ENCODE results near the gene THAP11.
A peak's percentile ranks its signal among the peaks of the same experiment; 100 is the strongest.
"Not testable (repeated sequence)": the region's sequence is repeated elsewhere in the genome, so short reads cannot be mapped to it uniquely, and the experiment has no call there.

The THAP11 gene

DNA sequence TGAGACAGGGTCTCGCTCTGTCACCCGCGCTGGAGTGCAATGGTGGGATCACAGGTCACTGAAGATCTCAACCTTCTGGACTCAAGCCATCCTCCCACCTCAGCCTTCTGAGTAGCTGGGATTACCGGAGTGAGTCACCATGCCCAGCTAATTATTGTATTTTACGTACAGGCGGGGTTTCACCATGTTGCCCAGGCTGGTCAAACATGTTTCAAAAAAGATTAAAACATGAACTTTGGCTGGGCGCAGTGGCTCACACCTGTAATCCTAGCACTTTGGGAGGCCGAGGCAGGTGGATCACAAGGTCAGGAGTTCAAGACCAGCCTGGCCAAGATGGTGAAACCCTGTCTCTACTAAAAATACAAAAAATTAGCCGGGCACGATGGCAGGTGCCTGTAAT, 4.9 kb upstream of the THAP11 start:
- DNase-seq = not testable (repeated sequence)

GRCh38 chr16:67837811-67838210, 4.3 kb upstream of the THAP11 start:
- DNase-seq = no peak

DNA sequence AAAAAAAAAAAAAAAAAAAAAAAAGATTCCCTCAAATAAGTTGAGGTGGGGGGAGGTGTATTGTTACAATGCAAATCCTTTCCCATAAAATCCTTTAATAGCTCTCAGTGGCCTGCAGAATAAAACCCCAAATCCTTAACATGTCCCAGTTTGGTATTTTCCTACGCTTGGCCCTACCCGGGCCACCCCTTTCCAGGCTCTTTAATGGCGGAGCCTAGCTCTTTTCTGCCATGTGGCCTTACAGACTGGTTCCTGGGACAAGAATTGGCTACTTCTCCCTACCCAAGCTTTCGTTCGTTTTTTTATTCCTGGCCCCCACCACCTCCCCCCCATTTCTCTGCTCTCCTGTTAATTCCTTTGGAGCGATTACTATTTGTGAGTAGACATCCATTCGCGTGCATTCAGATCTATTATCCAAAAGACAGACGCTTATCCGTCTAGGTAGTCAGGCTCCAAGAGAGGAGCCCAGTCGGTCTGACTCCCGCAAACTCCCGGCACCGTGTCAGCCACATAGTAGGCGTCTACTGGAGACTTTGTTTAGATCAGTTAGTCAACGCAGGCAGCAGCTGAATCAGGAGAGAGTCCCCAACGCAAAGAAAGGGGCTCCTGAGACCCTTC, 813 bp upstream of the THAP11 start:
- no peak for DNase-seq

- DNase-seq = no peak
These were observed 606 bp downstream of the THAP11 start for GRCh38 chr16:67842509-67843342.

DNA sequence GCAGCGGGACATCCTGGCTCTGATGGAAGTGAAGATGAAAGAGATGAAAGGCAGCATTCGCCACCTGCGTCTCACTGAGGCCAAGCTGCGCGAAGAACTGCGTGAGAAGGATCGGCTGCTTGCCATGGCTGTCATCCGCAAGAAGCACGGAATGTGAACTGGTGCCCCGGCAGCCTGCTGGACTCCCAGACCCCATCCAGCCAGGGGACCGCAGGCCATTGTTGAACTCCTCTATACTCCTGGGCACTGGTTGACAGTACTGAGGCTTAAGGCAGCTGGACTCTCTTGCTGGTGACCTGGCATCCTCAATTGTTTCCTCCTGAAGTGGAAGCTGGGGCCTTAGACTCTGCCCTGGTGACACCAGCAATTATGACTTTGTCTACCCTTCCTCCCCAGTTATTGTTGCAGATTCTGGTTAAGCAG, 1.2 kb downstream of the THAP11 start:
- DNase-seq = no peak

DNA sequence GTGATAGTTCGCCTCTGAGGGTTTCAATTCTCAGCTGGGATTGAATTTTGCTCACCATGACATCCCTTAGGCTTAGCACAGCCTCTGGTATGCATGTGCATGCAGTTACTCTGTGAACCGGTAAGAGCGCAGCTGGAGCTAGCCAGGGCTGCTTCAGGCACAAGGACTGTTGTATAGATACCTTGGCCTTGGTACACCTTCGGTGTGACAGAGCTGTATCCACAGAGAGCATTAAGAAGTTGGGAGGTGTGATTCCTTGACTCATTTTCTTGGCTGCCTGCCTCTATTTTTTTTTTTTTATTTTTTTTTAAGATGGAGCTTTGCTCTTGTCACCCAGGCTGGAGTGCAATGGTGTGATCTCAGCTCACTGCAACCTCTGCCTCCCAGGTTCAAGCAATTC, 2.4 kb downstream of the THAP11 start:
- DNase-seq = no peak

GRCh38 chr16:67845291-67846062, 3.4 kb downstream of the THAP11 start:
- no peak for DNase-seq

GRCh38 chr16:67846063-67846319, 3.9 kb downstream of the THAP11 start:
- no peak for DNase-seq

DNA sequence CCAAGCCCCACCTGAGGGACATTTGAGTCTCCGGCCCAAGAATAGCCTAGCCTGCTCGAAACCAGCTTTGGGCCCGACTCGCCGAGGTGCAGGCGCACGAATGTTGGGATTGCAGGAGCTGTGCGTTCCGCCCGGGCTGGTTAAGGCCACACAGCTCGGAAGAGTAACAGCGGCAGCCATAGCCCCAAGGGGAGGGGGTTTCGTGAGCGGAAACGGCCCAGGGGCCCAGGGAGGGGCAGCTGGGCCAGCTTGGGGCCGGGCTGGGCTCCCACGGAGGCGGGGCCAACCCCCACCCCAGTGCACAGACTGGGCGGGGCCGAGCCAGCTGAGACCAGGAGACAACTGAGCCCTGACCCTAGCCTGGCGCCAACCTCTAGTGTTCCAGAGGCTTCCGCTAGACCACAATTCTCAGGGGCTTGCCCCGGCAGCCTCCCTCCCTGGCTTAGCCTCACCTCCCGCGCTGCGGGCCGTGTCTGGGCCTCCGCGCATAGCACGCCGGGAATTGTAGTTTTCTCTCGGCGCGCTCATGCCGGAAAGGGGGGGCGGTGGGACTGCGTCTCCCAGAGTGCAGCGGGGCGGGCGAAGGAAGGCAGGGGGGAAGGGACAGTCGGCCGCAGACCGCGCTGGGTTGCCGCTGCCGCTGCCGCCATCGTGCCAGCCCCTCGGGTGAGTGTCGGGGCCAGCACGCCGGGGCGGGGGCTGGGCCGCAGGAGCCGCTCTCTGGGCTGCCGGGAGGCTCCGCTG, 4.4 kb downstream of the THAP11 start, which contains the start of gene NUTF2:
Gene NUTF2, plus strand, starts transcription at position 614 of the 744 bp plus-strand sequence. CDS start 18,198 bp downstream, outside the sequence.
- peak; percentile 70 for DNase-seq

GRCh38 chr16:67847064-67847861, 5.1 kb downstream of the THAP11 start, which contains the start of gene CENPT:
TSS of gene CENPT (minus strand) at chr16:67847693. CDS start at chr16:67833859, 13,834 bp downstream.
- no peak for DNase-seq

- DNase-seq = no peak
These were observed 6.0 kb downstream of the THAP11 start for GRCh38 chr16:67848118-67848517.

GRCh38 chr16:67853670-67854069, 11.6 kb downstream of the THAP11 start:
- no peak for DNase-seq

- no peak for DNase-seq
These were observed 13.7 kb downstream of the THAP11 start for GRCh38 chr16:67855789-67856188.

GRCh38 chr16:67856927-67857546, 14.9 kb downstream of the THAP11 start:
- no peak for DNase-seq

DNA sequence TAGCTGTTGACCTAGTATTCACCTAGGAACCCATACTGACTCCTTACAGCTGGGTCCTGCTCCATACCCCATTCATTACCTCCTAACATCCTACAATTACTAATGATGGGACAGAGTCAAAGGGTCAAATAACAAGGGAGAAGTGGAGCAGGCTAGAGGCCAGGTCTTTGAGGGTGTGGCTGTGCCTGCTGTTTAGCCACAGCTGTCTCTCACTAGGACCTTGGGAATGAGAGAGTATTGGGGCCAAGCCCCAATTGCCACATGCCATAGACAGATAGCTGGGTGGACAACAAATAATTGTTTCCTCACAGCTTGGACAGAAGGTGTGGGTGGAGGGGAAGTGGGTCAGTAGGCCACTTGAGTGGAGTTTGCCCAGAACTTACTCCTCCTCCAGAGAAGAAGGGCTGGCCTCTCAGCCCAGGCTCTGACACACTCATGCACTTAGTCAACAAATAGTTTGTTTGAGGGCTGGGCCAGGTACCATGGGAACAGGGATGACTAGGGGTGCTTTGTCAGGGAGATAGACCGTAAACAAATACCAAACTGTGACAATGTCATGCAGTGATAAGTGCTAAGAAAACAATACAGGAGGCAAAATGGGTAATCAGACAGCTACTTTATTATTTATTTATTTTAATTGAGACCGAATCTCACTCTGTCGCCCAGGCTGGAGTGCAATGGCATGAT, 15.6 kb downstream of the THAP11 start:
- no peak for DNase-seq

- no peak for DNase-seq
These were observed 16.4 kb downstream of the THAP11 start for GRCh38 chr16:67858500-67858899.

DNA sequence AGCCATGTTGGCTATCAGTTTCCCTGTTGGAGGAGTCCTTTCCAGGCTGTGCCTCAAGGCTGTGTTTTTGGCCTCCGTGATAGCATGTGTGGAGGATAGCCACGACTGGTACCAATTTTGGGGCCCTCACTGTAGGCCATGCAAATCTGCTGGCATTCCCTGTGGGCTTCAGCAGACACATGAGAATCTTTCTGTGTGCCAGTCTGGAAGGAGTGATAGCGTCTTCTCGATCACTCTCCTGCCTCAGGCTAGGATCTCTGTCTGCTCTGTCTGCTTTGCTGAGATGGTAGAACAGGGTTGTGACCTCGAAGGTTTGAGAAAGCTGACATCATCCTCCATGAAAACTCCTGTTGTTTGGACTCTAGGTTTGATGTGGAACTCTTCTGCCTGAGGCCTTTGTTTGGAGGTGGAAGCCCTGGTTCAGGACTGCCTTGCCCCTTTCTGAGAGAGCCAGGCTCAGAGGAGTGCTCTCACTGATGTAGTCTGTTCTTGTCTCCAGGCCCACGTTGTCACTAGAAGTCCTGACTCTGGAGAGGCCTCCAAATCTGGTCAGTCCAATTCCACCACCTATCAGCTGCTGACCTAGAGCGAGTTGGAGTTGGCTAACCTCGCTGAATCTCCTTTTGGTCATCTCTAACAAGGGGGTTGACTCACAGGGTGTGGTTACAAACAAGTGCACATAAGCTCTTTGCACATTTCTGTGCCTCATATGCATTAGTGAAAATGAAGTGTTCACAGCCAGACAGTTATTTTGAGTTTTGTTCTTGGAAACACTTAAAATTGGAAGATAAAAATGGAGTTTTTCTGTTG, 18.7 kb downstream of the THAP11 start:
- DNase-seq = no peak

GRCh38 chr16:67861877-67862276, 19.8 kb downstream of the THAP11 start:
- no peak for DNase-seq

DNA sequence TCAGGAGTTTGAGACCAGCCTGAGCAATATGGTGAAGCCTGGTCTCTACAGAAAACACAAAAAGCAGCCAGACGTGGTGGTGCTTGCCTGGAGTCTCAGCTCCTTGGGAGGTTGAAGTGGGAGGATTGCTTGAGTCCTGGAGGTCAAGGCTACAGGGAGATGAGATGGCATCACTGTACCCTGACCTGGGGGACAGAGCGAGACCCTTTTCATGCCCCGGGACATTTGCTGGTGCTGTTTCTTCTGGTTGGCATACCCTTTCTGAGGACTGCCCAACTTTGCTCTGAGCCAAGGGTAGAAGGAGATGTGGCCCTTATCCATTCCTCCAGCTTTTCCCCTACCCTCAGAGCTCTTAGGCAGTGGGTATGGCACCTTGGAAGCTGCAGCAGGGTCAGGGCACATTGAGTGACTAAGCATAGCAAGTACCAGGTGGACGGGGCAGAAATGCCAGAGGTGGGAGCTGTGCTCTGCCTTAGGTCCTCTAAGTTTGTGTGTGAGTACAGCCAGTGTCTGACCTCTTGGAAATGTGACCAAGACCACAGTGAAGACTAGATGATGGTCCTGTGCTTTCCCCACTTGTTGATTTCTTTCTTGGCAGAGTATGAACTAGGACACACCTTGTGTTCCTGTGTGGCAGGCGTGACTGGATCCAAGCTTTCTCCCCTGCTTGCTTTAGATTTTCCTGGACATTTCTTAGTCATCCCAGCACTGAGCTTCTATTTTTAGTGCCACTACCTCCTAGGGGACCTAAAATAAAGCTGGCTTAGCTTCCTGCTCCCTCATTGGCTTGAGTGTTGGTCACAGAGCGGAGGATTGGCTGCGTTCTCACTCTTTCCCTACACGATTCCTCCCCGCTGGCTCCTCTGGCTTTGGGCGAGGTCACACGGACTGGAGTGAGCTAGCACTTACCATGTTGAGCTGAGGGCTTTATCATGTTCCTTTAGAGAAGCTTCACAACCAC, 20.8 kb downstream of the THAP11 start:
- no peak for DNase-seq
